D721Med (cell line): ENCODE data around the gene SCAPER.

Experiments used
- DNase-seq: peaks from one replicate; pipeline ENCODE4 v3.0.0; 2011; ENCODE audit warnings: low spot score; ENCODE audit not compliant: insufficient read length
- FAIRE-seq: peaks from 2 replicates; lab custom pipeline; 2011; peaks lifted over from hg19 to GRCh38; lab: Jason Lieb, UNC
- CTCF ChIP-seq: IDR thresholded peaks from 2 replicates; pipeline ENCODE4 v1.5.1; 2012; ENCODE audit warnings: mild to moderate bottlenecking, control low read depth; ENCODE audit not compliant: insufficient read depth; ENCODE audit errors: missing control alignments

Gene SCAPER

GRCh38 chr15:76584868-76585575, 320.1 kb downstream of the SCAPER start:
- DNase-seq (no peak), FAIRE-seq (no peak)
- no peak for TF ChIP-seq CTCF

- no peak for TF ChIP-seq CTCF
- DNase-seq (no peak), FAIRE-seq (no peak)
These were observed 322.6 kb downstream of the SCAPER start for GRCh38 chr15:76582550-76582949.

GRCh38 chr15:76577879-76578512, 327.1 kb downstream of the SCAPER start:
- DNase-seq (no peak), FAIRE-seq (no peak)
- no peak for TF ChIP-seq CTCF

- FAIRE-seq (no peak), DNase-seq (no peak)
- TF ChIP-seq CTCF = no peak
These were observed 328.4 kb downstream of the SCAPER start for GRCh38 chr15:76576523-76577279.

- no peak for FAIRE-seq
- no peak for DNase-seq
- no peak for TF ChIP-seq CTCF
These were observed 329.5 kb downstream of the SCAPER start for GRCh38 chr15:76575679-76576078.

GRCh38 chr15:76575274-76575673, 329.9 kb downstream of the SCAPER start:
- DNase-seq = no peak
- no peak for TF ChIP-seq CTCF
- FAIRE-seq = no peak
